Sigmoid colon (tissue), 4 donors: ENCODE results near the gene TTC39A.
"Not testable (repeated sequence)": the region's sequence is repeated elsewhere in the genome, so short reads cannot be mapped to it uniquely, and the experiment has no call there.

Experiments used
- CTCF ChIP-seq, 4 experiments: fragments of 450-650 bp in 3 of 4; fragments of 200-600 bp in 1 of 4; IDR thresholded peaks; one replicate each; pipeline ENCODE4 v1.5.1; 2016 to 2019; ENCODE audit warnings: antibody characterized with exemption in 4 of 4, mild to moderate bottlenecking in 3 of 4, moderate library complexity in 2 of 4
- EP300 ChIP-seq, 4 donors: sonication (generic); formaldehyde crosslinking; IDR thresholded peaks; one replicate each; pipeline ENCODE4 v1.6.1; 2017; ENCODE audit warnings: antibody characterized with exemption in 4 of 4
- POLR2A ChIP-seq, 2 donors: fragments of 450-650 bp; IDR thresholded peaks; one replicate each; pipeline ENCODE4 v1.6.1; 2016; ENCODE audit warnings: antibody characterized with exemption in 2 of 2, mild to moderate bottlenecking in 2 of 2, moderate library complexity in 2 of 2
- POLR2AphosphoS5 ChIP-seq, 4 donors: sonication (generic); formaldehyde crosslinking; IDR thresholded peaks; one replicate each; pipeline ENCODE4 v1.6.1; 2017; ENCODE audit warnings: antibody characterized with exemption in 4 of 4

DNA sequence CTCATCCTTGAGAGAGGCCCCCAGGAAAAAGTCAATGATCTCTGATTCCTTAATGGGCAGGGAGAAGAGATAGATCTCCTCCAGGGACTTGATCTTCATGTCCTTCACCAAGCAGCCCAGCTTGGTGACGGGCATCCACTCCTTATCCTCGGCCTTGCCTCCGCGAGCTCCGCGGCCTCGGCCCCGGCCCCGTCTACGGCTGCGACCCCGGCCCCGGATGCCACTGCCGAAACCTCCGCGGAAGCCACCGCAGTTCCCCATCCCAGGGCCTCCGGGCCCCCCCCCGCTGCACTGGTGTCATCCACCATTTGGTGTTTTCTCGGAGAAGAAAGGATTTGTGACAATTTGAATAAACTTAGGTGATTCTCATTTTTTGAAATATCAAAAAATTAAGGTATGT is 79.2 kb downstream of the TTC39A start:
- TF ChIP-seq CTCF, POLR2A, EP300, POLR2AphosphoS5 (IDR thresholded peaks at IDR 0.05): not testable (repeated sequence)
